OCI-LY3 (cell line): ENCODE data around the gene KCNMA1.
A peak's percentile ranks its signal among the peaks of the same experiment; 100 is the strongest.
"Not testable (repeated sequence)": the region's sequence is repeated elsewhere in the genome, so short reads cannot be mapped to it uniquely, and the experiment has no call there.

Experiments used
- H2AFZ ChIP-seq: fragments of 200-600, 300-600 bp; shearing (Covaris generic); 2 replicates; pipeline ENCODE4 v1.6.0; 2014; ENCODE audit warnings: antibody characterized with exemption, low read depth, low read length
- H3K27ac ChIP-seq: fragments of 200-600, 300-600 bp; sonication (generic); 2 replicates; pipeline ENCODE4 v1.5.1; 2014; ENCODE audit warnings: mild to moderate bottlenecking, low read length, moderate library complexity, mixed read lengths
- H3K27me3 ChIP-seq: fragments of 200-600, 300-600 bp; sonication (generic); 2 replicates; pipeline ENCODE4 v1.6.1; 2014; ENCODE audit warnings: low read depth, low read length, mixed read lengths
- H3K36me3 ChIP-seq: fragments of 200-600, 300-600 bp; sonication (generic); replicated peaks from 2 replicates; pipeline ENCODE3; 2014; ENCODE audit warnings: low read depth, low read length, mixed read lengths
- H3K4me1 ChIP-seq: fragments of 300-600, 200-600 bp; sonication (generic); 2 replicates; pipeline ENCODE4 v1.6.1; 2014; ENCODE audit warnings: low read length, mixed read lengths
- H3K4me2 ChIP-seq: fragments of 200-600, 300-600 bp; sonication (generic); 2 replicates; pipeline ENCODE4 v1.6.1; 2014; ENCODE audit warnings: low read length, mixed read lengths
- H3K4me3 ChIP-seq: fragments of 300-600, 200-600 bp; sonication (generic); 2 replicates; pipeline ENCODE4 v1.5.1; 2014; ENCODE audit warnings: antibody characterized with exemption, mild to moderate bottlenecking, low read length, moderate library complexity
- H3K79me2 ChIP-seq: fragments of 300-600, 200-600 bp; shearing (Covaris generic); 2 replicates; pipeline ENCODE4 v1.6.1; 2014; ENCODE audit warnings: mild to moderate bottlenecking, low read length, mixed read lengths
- H3K9ac ChIP-seq: fragments of 300-600, 200-600 bp; shearing (Covaris generic); 2 replicates; pipeline ENCODE4 v1.6.0; 2014; ENCODE audit warnings: mild to moderate bottlenecking, low read length, moderate library complexity
- H3K9me3 ChIP-seq: fragments of 200-600, 300-600 bp; shearing (Covaris generic); 2 replicates; pipeline ENCODE4 v1.6.1; 2014; ENCODE audit warnings: low read length, mixed read lengths; ENCODE audit not compliant: insufficient read depth
- H4K20me1 ChIP-seq: fragments of 200-600, 300-600 bp; sonication (generic); 2 replicates; pipeline ENCODE4 v1.6.1; 2016; ENCODE audit warnings: low read length, mixed read lengths; ENCODE audit not compliant: insufficient read depth
- CTCF ChIP-seq: fragments of 200-600, 300-600 bp; sonication (generic); IDR thresholded peaks from 2 replicates; pipeline ENCODE4 v1.5.1; 2014; ENCODE audit warnings: antibody characterized with exemption, low read length, low read depth
- EZH2phosphoT487 ChIP-seq: fragments of 200-600 bp; shearing (Covaris generic); IDR thresholded peaks from 2 replicates; pipeline ENCODE4 v1.6.1; 2018; ENCODE audit warnings: antibody characterized with exemption, mixed run types, low read depth

Gene KCNMA1

GRCh38 chr10:77392236-77392721 is 245.3 kb downstream of the KCNMA1 start:
- Histone ChIP-seq H4K20me1 (peaks cover 43% of the 10 kb centered on the region), H3K4me1 (no peaks in the 10 kb centered on the region), H3K36me3 (no peaks in the 10 kb centered on the region), H2AFZ (no peak overlapping the region), H3K9me3 (no peaks in the 10 kb centered on the region), H3K4me2 (no peak overlapping the region), H3K27ac (no peak overlapping the region), H3K79me2 (no peaks in the 10 kb centered on the region; the same call in 1 of the 2 replicates), H3K9ac (no peak overlapping the region), H3K4me3 (no peak overlapping the region), H3K27me3 (no peaks in the 10 kb centered on the region)
- TF ChIP-seq EZH2phosphoT487 (no peak), CTCF (no peak)

GRCh38 chr10:77391605-77392235 is 245.9 kb downstream of the KCNMA1 start:
- TF ChIP-seq CTCF (peak; percentile 51), EZH2phosphoT487 (no peak)
- Histone ChIP-seq H3K36me3 (no peaks in the 10 kb centered on the region), H3K4me3 (no peak overlapping the region), H3K27me3 (no peaks in the 10 kb centered on the region), H3K9ac (no peak overlapping the region), H3K4me1 (no peaks in the 10 kb centered on the region), H2AFZ (no peak overlapping the region), H3K9me3 (no peaks in the 10 kb centered on the region), H3K4me2 (no peak overlapping the region), H3K27ac (no peak overlapping the region), H4K20me1 (peaks cover 45% of the 10 kb centered on the region), H3K79me2 (no peaks in the 10 kb centered on the region; the same call in 1 of the 2 replicates)

- Histone ChIP-seq H3K9ac (no peak overlapping the region), H3K9me3 (no peaks in the 10 kb centered on the region), H2AFZ (no peak overlapping the region), H3K4me2 (no peak overlapping the region), H3K36me3 (no peaks in the 10 kb centered on the region), H3K27ac (no peak overlapping the region), H4K20me1 (peaks cover 38% of the 10 kb centered on the region), H3K4me3 (no peak overlapping the region), H3K4me1 (no peaks in the 10 kb centered on the region), H3K27me3 (no peaks in the 10 kb centered on the region), H3K79me2 (no peaks in the 10 kb centered on the region; the same call in 1 of the 2 replicates)
- TF ChIP-seq CTCF (no peak), EZH2phosphoT487 (no peak)
Measured at GRCh38 chr10:77390481-77390891, 247.1 kb downstream of the KCNMA1 start.

- Histone ChIP-seq H3K36me3 (no peaks in the 10 kb centered on the region), H3K9ac (no peak overlapping the region), H3K79me2 (no peaks in the 10 kb centered on the region), H2AFZ (no peak overlapping the region), H3K4me2 (no peak overlapping the region), H4K20me1 (peaks cover 41% of the 10 kb centered on the region; the same call in 1 of the 2 replicates), H3K27me3 (no peaks in the 10 kb centered on the region), H3K4me3 (no peak overlapping the region), H3K27ac (no peak overlapping the region), H3K9me3 (no peaks in the 10 kb centered on the region), H3K4me1 (no peaks in the 10 kb centered on the region)
- no peak for TF ChIP-seq EZH2phosphoT487
- TF ChIP-seq CTCF: no peak
Measured at GRCh38 chr10:77388571-77389100, 249.0 kb downstream of the KCNMA1 start.

GRCh38 chr10:77387701-77388100 is 249.9 kb downstream of the KCNMA1 start:
- H3K4me1 ChIP-seq, H3K9me3 ChIP-seq, H3K4me3 ChIP-seq, H3K36me3 ChIP-seq, H3K27ac ChIP-seq, H3K79me2 ChIP-seq, H2AFZ ChIP-seq, H3K27me3 ChIP-seq, H3K4me2 ChIP-seq, H3K9ac ChIP-seq: not testable (repeated sequence)
- peaks cover 43% of the 10 kb centered on the region; the same call in 1 of the 2 replicates for H4K20me1 ChIP-seq
